ENCODE data around the gene TAS2R46.

- no peak for TF ChIP-seq CTCF (IDR thresholded peaks at IDR 0.05)
- no peak for TF ChIP-seq EP300 (IDR thresholded peaks at IDR 0.05)
- no peak for TF ChIP-seq POLR2AphosphoS5 (IDR thresholded peaks at IDR 0.05)
These were observed 22.9 kb downstream of the TAS2R46 start for GRCh38 chr12:11039171-11039570.

Data from sigmoid colon (tissue), 4 donors.